ENCODE results near the gene PGM5.

The PGM5 gene

DNA sequence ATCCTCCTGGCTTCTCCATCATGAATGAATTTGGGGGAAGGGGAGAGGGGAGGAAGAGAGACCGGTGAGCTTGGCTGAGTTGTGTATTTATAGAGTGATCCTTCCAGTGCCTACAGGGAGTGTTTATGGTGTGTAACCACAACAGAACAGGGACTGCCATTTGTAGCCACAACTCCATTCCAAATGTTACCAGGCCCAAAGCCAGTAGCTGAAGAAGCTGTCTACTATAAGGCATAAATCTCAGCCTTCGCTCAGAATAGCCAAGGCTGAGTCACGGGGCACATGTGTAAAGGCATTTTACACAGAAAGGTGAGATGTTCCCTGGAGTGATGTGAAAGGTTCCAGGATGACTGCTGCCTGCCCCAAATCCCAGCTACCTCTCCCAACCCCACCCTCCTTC, 181.8 kb downstream of the PGM5 start:
- no peak for DNase-seq (ENCODE audit: low read depth)

DNA sequence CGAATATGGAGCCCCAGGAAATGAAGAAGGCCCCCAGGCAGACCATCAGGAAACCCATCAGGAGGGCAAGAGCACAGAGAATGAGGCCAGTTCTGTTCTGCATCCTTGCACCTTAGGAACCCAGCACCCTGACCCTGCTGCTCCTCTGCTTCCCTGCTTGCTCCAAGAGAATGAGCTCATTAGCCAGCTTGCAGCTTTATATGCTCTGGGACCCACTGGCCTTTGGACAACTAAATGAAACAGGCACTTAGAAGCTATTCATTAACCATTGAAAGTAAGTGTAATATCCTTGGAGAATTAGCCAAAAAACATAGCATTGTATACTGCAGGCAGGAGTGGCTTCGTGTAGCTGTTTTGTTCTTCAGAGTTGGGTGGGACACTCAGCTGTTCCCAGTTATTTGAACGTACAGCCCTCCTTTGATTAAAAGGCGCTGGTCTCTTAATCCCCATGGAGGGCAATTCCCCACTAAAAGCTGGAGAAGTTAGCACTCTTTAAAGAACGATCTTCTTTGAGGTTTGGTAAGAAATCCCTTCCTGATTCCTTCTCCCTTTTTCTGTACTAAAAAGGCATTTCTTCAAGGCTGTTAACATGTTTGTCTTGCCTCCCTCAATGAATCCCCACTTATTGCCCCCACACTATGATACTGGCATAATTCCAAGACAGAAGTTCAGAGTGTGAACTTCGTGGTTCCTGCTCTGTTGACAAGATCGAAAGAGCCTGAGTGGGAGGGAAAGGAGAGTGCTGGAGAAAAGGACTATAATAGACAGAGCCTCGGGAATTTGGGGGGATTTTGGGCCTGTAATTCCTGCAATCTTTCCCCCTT, 184.5 kb downstream of the PGM5 start, which contains the start of gene TMEM252:
Gene TMEM252 (minus strand): TSS at position 172 of the 824 bp plus-strand sequence. CDS start 69 bp downstream, at position 103.
- DNase-seq (ENCODE audit: low read depth): no peak

DNA sequence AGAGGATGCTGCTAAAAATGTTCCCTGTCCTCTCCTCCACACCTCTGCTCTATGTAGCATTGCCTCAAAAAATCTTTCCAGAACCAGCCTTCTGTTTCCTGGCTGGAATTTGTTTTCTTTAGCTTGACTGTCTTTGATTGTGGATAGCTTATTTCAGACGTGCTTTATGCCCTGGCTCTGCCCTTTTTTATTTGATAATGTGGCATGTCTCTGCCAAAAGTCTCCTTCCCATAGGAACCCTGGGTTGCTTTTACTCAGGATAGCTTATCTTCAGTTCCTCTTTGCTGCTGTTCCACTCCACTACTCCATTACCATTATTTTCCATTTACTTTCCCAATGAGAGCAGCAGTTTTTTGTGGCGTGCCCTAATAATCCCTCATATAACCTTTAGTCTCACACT, 185.2 kb downstream of the PGM5 start:
- DNase-seq (ENCODE audit: low read depth): no peak

DNA sequence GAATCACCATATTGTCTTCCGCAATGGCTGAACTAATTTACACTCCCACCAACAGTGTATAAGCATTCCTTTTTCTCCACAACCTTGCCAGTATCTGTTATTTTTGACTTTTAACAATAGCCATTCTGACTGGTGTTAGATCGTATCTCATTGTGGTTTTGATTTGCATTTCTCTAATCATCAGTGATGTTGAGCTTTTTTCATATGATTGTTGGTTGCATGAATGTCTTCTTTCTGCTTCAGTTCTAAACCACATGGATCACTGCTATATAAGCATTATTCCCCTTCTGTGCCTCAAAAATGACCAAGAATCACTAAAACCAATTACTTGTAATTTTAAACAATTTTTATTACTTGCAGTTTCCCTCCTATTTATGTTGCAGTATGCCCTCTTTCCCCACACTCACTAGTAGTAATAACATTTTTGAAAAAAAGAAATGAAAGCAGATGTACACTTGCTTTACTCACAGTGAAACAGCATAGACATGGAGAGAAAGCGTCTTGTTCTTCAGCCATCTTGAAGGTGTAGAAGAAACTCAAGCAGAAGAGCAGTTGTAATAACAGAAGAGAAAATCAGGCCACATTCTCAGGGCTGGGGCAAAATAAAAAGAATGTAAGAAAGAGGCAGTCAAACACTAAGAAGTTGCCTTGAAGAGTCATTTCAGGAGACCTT, 188.8 kb downstream of the PGM5 start:
- DNase-seq (ENCODE audit: low read depth): no peak

DNA sequence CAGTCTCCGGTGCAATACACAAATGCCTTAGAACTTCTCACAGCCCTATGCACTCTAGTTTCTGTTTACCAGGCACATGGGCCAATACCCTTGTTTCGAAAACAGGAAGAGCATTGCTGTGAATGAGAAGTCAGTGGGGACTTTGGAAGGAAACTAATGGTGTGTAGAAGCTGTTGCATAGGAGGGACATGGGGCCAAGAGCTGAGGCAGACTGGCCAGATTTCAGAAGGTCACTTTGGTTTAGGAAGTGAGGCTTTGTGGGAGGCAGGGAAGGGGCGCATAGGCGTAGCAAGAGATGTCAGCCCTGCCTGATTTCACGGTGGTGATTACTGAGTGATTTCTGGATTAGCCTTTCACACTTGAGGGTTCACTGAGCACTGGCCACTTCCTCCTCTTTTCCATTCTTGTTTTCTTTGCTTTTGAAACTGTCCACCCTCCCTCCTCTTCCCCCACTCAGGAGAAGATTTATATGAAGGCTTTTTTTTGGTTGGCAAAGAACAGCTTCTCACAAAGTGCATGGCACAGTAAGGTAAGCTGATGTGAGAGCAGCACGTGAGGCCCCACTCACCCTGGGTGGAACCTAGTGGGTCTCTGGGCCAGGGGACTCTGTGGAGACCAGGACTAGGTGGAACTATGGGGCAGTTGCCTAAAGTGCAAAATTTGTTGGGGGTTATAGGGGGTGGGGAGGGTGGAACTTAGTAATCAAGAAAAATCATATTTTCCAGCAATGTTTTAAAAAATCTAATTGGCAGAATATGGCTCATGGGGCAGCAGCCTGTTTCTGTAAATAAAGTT, 190.4 kb downstream of the PGM5 start:
- no peak for DNase-seq (ENCODE audit: low read depth)

DNA sequence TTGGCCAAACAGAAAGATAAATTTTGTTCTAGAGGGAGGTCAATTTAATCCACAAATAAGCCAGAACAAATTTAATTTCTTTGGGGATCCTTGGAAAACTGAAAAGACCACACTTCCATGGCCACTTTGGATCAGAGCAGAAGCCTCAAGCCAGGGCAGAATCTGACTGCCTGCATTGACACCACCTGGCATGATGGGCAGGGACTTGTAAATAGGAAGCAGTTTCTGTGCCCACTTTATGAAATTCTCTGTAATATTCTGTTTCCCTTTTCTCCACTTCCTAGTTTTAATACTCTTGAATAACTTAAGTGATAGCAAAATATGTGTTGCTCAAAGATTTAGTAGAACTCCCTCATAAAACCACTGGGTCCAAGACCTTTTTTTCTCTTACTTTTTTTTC, 191.0 kb downstream of the PGM5 start:
- no peak for DNase-seq (ENCODE audit: low read depth)

DNA sequence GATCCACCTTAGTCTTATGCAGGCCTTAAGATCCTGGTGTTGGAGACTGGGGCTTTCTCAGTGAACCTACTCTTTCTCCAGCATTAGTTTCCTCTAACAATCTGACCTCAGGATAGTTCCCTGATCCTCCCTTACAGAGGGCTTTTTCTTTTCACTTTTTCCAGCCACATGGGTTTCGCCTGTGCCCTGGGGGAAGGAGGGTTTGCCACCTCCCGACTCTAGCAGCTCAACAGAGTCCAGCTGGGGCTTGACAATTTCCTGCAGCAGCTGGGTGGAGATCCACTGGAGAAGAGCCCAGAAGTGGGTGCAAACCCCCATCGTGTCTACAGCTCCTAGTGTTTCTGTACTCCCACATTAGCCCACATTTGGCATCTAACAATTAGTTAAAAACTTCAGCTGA, 191.8 kb downstream of the PGM5 start:
- DNase-seq (ENCODE audit: low read depth): no peak

DNA sequence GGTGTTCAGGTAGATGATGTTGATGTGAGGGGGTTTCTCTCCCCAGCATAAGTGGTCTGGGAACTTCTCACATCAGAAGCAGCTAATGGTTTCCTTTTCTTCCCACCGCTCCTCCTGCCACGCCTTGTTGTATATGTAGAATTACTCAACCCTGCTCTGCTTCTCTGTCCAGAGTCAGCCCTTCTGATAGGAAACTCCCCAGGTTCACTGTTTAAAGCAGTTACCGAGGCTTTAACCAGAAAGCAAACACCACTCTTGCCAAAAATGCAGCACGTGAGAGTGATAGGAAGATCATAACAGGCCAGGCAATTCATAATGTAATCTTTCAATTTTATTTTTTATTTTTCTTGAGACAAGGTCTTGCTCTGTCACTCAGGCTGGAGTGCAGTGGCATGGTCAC, 194.8 kb downstream of the PGM5 start:
- no peak for DNase-seq (ENCODE audit: low read depth)

DNA sequence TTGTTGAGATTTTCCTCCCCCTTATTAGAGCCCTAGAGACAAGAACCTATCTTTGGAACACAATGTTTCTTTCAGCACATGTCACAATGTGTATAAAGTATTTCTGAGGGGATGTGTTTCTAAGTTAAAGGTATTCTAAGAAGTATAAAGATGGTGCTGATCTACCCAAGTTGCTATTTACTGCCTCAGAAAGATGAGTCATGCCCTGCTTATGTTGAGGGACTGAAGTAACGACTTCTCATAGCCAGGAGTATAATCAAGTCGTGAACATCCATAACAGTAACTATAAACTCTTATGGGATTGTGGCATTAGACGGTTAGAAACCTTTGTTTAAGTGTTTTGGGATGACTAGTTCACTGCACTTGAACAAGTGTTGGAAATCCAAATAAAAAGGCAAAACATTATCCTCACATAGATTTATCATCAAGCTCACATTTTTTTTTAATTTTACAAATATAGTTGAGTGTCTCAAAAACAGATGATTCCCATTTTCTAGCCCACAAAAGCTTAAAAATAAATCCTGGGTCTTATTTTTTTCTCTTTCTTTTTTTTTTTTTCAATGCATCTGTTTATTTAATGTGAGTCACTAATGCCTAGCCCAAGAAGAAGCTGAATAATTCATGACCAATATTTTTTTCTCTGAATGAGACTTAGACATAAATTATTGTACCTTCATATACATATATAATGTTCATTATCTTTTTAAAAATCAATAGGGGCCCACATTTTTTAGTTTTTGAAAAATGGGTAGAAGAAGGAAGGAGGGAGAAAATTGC, 196.5 kb downstream of the PGM5 start:
- DNase-seq (ENCODE audit: low read depth): no peak

DNA sequence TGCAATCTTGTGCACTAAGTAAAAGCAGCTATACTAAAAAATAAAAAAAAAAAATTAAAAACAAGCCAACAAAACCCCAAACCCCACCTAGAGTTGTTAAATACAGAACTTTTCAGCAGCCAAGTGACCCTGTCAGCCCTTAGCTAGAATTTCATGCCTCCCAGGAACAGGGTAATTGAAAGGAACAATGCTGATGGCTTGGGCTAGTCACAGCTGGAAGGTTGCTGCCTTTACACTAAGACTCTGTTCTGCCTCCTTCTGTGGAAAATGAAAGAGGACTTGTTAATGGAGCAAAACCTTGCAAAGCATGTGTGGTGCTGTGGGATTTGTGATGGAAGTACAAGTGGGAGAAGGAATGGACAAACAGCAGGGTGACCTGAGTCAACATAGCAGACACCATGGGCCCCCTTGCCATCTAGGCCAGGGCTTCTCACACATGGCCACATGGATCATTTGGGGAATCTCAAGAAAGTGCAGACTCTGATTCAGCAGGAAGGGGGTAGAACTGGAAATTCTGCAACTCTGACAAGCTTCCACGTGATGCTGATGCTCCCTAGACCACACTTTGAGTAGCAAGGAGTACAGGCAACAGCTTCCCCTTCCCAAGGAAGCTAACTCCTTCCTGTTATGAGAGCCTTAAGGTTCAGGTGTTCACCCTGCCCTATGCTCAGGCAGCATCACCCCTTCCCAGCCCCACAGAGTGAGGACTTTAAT, 199.2 kb downstream of the PGM5 start:
- DNase-seq (ENCODE audit: low read depth): no peak

DNA sequence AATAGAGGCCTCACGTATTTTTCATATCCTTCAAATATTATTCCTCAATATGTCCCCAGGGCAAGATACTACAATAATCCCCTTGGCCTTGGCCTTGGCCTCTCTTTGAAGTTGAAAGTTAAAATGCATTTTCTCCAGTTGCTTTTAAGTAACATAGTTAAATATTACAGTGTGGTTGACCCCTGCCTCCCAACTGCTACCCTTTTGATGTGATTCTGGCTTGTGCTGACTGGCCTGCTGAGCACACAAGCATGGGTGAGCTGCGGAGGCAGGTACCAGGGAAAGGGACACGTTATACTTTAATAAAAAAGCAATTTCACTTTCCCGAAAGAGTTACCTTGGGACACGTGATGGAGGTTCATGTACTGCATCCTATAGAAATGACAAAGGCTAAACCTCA, 202.1 kb downstream of the PGM5 start:
- DNase-seq (ENCODE audit: low read depth): no peak

DNA sequence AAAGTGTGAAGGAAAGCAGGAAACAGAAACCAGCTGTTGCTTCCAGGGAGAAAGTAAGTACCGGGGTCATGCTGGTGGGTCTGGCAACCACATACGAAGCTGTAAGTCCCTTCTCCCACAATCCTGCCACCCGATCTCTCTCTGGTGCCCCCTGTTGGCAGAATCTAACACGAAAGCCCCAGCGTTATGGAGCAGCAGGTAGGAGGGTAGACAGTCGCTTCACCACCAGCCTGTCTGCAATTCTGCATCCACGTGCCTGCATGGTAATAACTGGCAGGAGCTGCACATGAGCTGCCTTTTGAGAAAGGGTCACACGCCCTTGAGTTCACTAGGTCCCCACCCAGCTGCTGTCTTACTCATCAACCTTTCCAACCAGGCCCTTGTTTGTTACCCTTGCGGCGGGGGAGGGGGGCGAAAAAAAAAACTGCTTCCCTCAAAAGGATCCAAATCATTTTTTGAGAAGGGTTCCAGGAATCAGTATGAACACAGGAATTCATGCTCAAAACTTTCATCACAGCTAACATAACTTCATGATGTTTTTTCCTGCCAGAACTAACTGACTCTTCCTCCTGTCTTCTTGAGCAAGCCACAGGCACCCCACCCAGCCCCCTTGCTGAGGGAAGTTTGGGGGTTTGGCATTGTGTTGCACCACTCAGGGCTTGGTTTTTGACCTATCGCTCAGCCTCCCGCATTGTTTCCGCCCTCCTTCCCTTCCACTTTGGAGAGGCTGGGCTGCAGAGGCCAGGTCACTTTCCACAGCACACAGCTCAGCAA, 203.8 kb downstream of the PGM5 start:
- no peak for DNase-seq (ENCODE audit: low read depth)

DNA sequence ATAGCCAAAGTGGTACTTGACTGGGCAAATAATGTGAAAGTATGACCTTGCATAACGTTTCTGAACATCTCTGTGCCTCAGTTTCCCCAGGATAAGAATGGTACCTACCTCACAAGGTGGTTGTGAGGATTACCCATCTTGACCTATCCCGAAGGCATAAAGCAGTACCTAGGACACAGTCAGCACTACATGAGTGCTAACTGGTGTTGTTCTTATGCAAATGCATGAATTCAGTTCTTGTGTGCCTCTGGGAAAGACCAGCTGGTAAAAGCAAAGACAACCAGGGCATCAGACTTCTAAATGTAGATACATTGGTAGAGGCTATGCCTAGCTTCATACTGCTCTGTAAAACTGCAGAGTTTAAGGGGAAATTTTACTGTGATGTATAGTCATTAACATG, 206.1 kb downstream of the PGM5 start:
- no peak for DNase-seq (ENCODE audit: low read depth)

DNA sequence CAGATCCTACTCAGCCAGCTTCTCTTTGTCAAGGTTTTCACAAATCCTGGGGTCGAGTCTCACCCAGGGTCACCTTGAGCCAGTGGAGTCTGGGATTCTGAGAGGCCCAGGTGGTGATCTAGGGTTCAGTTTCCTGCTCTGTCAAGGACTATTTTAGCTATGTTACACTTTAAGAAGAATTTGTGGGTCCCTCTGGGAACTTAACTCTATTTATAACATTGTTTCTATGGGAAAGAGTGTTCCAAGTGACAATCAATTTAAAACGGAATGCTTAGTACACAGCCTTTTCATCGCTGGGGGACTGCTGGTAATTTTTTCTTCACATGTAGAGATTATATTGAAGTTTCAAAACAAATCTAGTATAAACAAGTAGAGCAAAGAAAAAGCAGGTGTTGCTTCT, 211.2 kb downstream of the PGM5 start:
- no peak for DNase-seq (ENCODE audit: low read depth)

DNA sequence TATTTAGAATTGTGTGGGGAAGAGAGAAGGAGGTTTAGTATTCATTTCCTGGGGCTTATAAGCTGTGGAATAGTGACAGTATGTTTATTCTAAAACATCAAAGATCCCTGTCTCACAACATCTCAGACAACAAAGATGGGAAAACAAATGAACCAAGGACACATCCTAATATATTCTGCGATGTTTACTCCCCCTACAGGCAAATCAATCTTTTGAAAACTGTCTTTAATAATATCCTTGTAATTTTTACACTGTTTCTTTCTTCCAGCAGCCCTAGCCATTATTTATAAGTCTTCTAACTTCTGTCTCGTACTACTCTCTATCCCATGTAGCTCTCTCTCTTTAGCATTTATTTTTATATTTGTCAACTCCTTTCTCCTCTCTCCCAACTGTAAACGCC, 217.7 kb downstream of the PGM5 start:
- DNase-seq (ENCODE audit: low read depth): no peak

DNA sequence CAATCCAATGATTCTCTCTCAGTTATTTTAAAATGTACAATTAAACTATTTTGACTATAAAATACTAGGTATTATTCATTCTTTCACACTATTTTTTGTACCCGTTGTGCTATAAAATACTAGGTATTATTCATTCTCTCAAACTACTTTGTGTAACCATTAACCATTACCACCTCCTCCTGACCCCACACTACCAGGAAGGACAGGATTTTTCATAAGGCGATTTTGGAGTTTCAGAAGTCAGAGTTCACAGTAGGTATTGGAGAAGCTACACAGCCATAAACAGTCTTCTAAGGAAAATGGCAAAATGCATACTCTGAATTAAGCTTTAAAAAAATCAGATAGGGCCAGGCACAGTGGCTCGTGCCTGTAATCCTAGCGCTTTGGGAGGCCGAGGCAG, 219.4 kb downstream of the PGM5 start:
- no peak for DNase-seq (ENCODE audit: low read depth)

DNA sequence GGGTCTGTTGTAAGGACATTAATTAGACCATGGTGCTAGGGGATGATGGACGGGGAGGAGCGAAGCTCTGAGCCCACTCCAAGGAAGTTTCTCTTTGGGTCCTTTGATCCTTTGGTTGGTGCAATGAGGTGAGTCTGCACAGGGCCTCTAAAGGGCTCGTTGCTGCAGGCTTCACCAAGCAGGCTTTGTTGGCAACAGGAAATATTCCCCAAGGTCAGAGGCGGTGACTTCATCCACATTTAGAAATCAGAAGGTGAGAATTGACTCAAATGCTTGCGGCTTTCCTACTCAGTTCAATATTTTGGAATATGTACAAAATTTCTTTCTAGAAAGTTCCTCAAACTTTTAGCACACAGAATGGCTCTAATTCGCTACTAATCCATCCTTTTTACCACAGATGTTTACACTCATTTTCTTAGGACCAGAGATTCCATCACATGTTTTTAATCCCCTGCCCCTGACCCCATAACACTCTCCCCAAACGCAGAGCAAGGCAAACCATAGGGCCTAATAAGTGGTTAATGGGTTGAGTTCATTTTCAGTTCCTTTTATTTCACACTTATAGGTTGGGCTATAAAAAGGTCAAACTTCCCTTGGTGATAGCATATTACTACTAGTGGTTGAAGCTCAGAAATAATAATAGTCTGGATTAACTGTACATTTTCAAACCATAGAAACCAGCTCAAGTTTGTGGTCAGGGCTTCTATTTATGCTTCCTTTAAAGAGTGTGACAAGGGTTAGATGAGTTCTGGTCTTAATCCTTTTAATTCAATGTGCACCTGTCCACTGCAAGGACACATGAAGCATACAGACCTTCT, 221.6 kb downstream of the PGM5 start:
- no peak for DNase-seq (ENCODE audit: low read depth)

Measured in GM04504 (cell line).